GM19238 (cell line): ENCODE results near the gene SEC62.
A peak's percentile ranks its signal among the peaks of the same experiment; 100 is the strongest.
"Not testable (repeated sequence)": the region's sequence is repeated elsewhere in the genome, so short reads cannot be mapped to it uniquely, and the experiment has no call there.

Source experiments
- DNase-seq: peaks from one replicate; pipeline ENCODE4 v3.0.0; 2011; ENCODE audit warnings: low spot score; ENCODE audit not compliant: insufficient read length

SEC62 gene

DNA sequence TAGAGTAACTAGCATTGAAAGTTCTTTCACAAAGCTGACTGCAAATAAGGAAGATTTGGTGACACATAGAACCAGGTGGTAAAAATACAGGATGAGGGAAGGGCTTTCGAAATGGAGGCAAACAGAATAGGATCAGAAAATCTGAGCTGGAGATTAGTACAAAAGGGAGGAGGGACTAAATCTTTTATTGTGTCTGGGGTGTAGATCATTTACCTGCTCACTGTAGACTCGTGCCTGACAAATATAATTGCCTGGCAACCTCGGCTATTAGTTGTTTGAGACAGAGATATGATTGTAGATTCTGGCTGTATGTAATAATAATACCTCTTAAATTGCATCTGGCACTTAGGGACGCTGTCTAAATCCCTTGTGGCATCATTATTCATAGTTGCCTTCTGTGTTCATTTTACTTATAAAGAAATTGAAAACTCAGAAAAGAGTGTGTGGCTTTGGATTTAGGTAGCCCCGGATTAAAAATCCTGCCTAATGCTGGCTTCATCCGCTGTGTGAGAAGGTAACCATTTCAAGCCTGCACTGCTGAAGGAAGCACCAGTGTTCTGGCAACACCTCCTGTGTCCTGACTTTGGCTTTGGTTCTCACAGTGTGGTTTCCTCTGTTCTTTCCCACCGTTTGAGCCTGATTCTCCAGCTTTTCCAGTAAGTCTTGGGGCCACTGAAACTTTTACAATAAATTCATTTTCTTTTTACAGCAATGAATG is 46.2 kb downstream of the SEC62 start:
- no peak for DNase-seq

DNA sequence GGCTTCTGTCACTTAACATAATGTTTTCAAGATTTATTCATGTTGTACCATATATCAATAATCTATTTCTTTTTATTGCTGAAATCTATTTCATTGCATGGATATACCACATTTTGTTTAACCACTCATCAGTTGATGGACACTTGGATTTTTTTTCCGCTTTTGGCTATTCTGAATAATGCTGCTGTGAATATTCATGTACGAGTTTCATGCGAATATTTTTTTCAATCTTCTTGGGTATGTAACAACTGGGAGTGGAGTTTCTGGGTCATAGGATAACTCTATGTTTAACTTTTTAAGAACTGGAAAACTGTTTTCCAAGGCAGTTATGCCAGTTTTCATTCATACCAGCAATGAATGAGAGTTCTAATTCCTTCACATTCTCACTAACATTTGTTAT is 49.5 kb downstream of the SEC62 start:
- no peak for DNase-seq

- DNase-seq, result not testable (repeated sequence)
Measured at GRCh38 chr3:170019306-170019705, 52.7 kb downstream of the SEC62 start.

- DNase-seq, result no peak
Measured at GRCh38 chr3:170021083-170021482, 54.5 kb downstream of the SEC62 start.

DNA sequence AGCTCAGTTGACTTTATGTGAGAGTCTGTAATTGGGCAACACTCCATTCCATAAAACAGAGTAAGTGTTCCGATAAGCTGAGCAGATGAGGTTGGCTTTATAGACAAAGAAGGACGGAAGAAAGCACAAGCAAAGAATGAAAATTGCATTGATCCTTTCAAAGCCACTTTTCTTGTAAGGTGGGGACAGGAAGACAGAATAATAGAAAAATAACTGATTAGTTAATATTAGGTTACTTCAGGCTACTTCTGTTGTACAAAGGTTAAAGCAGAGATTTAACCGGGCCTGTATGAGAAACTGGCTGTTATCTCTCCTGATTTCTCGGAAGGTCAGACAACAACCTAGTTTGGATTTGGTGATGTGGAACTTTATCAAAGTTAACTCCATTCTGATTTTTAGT is 55.7 kb downstream of the SEC62 start:
- DNase-seq, result no peak

DNA sequence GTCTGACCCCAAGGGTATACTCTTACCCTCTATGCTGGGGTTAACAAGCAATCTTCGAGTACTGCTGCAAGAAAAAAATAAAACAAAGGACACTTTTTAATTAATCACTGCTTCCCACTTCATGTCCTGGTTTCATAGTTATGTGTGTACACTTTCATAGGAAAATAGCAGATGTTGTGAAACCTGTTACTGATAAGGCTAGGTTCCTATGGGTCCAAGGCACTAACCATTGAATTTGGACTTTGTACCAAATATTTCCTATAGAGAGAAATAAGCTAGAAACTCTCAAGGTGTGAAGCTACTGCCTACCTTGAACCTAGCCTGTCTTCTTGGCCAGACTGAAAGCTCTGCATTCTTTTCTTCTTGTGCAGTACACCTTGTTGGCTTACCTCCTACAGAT is 56.6 kb downstream of the SEC62 start:
- DNase-seq, result no peak

DNA sequence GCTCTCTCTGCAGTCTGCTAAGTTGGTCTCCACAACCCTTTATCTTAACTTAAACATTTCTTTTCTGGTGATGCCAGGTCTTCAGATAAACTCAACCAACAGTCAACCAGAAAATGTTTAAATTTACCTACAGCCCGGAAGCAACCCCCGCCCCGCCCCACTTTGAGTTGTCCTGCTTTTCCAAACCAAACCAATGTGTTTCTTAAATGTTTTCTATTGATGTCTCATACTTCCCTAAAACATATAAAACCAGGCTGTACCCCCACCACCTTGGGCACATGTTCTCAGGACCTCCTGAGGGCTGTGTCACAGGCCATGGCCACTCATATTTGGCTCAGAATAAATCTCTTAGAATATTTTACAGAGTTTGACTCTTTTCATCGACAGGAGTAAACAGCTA is 58.0 kb downstream of the SEC62 start:
- DNase-seq, result no peak

DNA sequence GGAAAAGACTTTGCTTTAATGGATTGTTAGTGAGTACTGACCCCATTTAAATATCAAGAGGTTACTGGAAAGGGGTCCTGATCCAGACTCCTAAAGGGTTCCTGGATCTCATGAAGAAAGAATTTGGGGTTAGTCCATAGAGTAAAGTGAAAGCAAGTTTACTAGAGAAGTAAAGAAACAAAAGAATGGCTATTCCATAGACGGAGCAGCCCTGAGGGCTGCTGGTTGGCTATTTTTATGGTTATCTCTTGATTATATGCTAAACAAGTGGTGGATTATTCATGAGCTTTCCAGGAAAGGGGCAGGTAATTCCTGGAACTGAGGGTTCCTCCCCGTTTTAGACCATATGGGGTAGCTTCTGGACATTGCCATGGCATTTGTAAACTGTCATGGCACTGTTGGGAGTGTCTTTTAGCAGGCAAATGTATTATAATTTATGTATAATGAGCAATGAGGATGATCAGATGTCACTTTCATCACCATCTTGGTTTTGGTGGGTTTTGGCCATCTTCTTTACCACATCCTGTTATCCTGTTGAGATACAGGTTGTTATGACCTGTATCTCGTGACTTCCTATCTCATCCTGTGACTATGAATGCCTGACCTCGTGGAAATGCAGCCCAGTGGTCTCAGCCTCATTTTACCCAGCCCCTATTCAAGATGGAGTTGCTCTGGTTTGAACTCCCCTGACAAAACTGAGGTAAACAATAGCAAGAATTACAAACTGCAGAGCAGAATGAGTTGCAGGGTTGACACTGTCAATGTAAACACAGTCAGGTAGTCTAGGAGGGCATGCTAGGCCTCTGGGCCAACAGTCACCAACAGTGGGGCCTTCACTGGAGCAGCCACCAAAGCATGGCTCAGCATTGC is 60.9 kb downstream of the SEC62 start:
- no peak for DNase-seq

DNA sequence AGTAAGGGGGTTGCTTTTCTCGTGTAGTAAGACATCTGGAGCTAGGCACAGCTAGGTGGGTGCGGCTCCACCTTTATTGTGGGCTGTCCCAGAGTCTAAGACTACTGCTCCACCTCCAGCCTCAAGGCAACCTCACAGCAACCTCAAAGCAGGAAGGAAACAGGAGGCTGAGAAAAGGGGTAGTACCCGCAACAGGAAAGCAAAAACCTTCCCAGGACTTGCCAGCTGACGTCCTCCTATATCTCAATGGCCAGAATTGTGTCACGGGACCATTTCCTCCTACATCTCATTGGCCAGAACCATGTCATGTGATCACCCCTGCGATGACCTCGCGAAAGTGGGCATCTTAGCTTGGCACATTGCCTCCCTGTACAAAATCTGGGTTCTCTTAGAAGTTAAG is 66.9 kb downstream of the SEC62 start:
- no peak for DNase-seq

DNA sequence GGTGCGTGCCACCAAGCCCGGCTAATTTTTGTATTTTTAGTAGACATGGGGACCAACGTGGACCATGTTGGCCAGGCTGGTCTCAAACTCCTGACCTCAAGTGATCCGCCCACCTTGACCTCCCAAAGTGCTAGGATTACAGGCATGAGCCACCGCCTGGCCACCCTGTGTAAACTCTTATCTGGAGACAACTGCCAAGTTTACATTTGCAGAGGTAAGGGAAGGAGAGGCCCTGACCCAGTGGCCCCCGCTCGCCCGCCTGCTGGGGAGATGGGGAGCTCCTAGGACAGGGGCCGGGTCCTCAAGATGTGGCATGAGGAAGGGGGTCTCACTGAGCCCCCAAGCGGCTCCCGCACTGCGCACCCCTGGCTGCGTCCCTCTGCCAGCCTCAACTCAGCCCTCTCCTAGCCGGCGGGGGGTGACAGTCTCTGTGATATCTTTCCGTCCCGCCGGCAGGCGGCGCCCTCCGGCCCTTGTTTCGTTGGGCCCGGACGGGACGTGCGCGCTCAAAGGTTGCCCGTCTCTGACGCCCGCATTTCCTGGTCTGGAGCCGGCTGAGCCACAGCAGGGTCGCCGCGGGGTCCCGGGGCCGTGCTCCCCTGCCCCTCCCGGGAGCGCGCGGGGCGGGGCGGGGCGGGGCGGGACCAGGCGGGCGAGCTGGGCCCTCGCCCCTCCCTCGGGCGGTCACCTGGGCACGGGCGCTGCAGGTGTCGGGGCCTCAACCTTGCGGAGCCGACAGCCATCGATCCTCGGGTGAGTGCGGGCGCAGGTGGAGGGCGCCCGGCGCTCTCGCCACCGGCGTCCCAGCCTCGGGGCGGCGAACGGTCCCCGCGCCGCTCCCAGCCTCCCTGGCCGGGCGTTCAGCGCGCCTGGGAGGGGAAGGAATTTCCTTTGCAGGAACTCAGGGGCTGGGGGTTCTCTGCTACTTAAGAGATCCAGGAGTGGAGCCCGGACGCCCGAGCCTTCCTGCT is 71.1 kb downstream of the SEC62 start, which contains the start of gene GPR160:
TSS of gene GPR160 (plus strand) at position 533 of the 971 bp plus-strand sequence. CDS start 45,978 bp downstream, outside the sequence.
- DNase-seq, result peak; percentile 75

DNA sequence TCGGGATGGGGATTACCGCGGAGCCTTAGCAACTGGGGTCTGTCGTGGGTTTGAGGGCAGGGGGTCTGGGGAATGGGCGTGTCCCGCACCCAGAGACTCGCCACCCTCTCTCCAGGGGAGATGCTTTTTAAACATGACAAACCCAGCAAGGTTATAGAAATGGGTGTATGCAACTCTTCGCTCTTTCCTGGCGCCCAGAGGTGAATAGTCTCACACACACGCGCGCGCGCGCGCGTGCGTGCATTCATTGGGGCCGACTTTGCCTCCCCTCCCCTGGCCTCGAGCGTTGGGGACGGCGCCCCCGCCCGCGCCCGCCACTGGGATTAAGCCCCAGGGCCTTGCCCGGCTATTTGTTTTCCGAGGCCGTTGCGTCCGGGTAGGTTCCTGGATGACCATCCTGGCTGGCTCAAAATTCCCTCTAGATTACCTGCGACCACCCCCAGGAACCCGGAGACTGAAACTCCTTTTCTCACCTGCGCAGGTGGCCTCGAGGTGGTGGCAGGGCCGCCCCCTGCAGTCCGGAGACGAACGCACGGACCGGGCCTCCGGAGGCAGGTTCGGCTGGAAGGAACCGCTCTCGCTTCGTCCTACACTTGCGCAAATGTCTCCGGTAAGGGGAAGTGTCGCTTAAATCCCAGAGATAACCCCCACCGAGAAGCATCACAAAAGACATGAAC is 72.0 kb downstream of the SEC62 start:
- DNase-seq, result no peak

DNA sequence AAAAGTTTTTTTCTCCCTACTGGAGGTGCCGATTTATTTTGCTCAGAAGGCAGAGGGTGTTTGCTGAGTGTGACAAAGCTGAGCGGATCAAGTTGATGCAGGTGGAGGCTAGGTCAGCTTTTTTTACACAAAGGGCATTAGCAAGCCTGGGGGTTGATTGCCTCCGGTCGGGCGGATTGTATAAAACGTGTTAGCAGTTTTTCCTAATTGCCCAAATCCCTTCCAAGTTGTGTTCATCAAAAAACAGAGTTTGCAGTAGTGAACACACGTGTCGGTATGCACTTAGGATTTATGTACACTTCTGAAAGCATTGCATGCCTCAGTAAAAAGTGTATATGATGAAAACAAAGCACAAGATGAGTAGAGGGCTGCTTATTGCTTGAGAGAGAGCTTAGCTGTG is 73.8 kb downstream of the SEC62 start:
- DNase-seq, result no peak

GRCh38 chr3:170043506-170043905 is 76.9 kb downstream of the SEC62 start:
- DNase-seq, result no peak

DNA sequence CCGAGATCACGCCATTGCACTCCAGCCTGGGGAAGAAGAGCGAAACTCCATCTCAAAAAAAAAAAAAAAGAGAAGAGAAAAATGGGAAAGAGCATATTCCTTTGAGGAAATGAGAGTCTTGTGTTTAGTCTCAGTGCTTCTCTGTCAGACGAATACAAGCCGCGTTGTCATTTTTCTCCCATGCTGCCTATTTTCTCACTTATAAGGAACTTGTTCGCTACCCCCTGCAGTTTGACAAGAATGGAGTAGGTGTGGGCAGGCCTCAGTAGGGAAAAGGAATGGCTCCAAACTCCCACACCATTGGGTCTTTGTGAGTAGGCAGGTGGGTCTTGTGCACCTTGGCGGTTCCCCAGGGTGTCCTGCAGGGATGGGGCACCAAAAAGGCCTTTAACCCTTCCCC is 77.7 kb downstream of the SEC62 start:
- no peak for DNase-seq

- peak; percentile 38 for DNase-seq
Measured at GRCh38 chr3:170044795-170045244, 78.2 kb downstream of the SEC62 start.

DNA sequence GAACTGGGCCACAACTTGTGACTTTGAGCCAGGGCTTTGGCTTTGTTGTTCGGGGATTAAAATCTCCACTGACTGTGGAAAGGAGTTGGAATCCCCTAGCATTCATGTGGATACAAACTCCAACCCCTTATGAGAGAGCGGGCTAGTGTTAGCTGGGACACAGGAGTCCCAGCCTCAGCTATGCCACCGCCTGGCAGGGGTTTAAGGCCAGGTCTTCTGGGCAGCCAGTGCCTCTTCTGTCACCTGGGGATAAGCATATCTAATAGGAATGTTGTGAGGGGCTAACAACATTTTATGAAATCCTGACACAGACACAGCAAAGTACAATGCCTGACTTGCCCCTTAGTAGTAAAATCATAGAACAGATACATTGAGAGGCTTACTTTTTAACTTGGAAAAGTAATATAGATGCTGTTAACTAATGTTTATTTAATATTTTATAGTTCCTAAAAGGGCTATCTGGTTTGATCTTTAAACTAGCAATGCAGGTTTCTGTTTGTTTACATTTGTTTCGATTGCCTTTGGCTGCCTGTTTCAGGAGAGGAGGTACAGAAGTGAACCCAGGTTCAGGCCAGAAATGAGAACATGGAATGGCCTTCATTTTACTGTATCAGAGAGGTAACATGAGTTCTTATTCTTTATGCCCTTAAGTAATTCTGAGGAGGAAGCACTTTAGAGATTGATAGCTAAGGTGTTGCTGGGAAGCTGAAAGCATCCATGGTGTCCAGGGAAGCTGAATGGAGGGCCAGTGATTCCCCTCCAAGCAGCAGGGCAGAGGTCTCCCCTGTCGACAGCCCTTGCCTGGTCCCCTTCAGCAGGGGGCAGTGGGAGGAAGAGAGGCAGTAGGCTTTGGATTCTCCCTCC is 79.9 kb downstream of the SEC62 start:
- no peak for DNase-seq

DNA sequence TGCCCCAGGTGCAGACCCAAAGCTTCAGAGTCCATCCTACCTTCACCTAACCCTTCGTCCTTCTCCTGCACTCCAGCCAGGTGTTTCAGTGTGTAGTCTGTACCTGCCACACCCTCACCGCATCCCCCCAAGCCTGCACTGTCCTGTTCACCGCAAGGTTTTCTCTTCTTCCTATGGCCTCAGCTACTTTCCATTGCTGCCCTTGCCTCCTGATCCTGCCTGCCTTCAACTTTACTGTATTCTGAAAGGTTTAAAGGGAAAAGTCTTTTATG is 80.5 kb downstream of the SEC62 start:
- DNase-seq, result no peak
